ENCODE results near the gene AZI2. TPM values are rescaled to one million over a fixed set of nuclear protein-coding genes. Genes with fewer than 3 reads are reported as not detected.

The AZI2 gene, protein sequence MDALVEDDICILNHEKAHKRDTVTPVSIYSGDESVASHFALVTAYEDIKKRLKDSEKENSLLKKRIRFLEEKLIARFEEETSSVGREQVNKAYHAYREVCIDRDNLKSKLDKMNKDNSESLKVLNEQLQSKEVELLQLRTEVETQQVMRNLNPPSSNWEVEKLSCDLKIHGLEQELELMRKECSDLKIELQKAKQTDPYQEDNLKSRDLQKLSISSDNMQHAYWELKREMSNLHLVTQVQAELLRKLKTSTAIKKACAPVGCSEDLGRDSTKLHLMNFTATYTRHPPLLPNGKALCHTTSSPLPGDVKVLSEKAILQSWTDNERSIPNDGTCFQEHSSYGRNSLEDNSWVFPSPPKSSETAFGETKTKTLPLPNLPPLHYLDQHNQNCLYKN
- total RNA-seq (10 to 100 TPM; 27.4 to 31.5 TPM), total RNA-seq (23.3 to 85.1 (median 42.8) reads per million in 172 experiments)
- 33.2 TPM for polyA plus RNA-seq (2013, experiment 1 of 2)
- polyA plus RNA-seq (2013, experiment 2 of 2): 41.0 TPM

DNA sequence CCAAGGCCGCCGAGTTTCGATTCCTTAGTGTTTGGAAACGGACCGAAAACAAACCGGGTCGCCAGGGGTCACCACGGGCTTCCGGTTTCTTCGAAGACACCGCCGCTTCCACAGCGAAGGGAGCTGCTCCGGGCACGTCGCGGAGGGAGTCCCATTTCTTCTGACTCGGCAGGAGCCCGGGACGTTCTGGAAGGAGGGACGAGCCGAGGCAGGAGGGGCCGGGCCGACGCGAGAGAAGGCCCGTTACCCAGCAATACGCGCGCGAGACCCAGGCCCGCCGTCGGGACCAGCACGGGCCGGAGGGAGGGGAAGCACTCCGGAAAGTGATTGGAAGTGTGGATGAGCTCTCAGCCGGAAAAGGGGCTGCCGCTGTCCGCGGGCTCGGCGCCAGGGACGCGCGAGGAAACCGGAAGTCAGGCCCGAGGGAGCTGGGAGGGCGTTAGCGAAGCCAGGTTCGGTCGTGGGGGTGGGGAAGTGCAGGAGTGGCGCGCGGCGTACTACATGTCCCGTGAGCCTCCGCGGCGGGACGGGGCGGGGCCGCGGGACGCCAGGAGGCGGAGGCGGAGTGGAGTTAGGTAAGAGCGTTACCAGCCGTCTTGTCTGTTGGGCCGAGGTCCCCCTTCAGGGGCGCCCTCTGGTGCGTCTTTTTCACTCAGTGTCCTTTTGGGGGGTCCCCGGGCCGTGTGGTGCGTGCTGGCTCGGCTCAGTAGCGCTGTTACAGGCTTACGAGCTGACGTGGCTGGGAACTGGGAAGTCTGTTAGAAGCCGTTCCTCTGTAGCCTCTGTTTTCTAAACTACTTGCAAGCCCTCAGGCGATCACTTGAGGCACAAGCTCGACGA lies at the start of gene AZI2, which contains the start of gene ZCWPW2:
Gene AZI2, minus strand, starts transcription at position 196 of the 840 bp plus-strand sequence. CDS start 8,207 bp downstream, outside the sequence.
Gene ZCWPW2, plus strand, starts transcription at position 93 of the 840 bp plus-strand sequence. CDS start 64,348 bp downstream, outside the sequence.
- peaks cover 2% of the 10 kb centered on the region for H3K9me3 Mint-ChIP-seq
- H3K36me3 ChIP-seq (ENCODE audit: insufficient read depth, low read length): peaks cover 2% of the 10 kb centered on the region
- ChIA-PET POLR2A (interaction anchor here (0.6 to 2.8 kb wide), 19 partner anchors 8 to 867 kb away, joined by 3 to 28 read pairs (median 4); partner anchors contain the start of genes CMC1 and SLC4A7), CTCF (interaction anchor here (0.8 to 2.1 kb wide), 14 partner anchors 10 to 979 kb away, joined by 3 to 7 read pairs (median 3); partner anchors contain the start of genes CMC1 and NEK10)
- peak within 1 kb of the TSS; percentile 96 for H3K4me3 ChIP-seq (ENCODE audit: low read length)
- H3K4me3 Mint-ChIP-seq: peak within 1 kb of the TSS; percentile 100
- peaks cover 51% of the 10 kb centered on the region for H3K36me3 Mint-ChIP-seq (ENCODE audit: low read depth)
- no peaks in the 10 kb centered on the region for H3K27me3 Mint-ChIP-seq
- ATAC-seq (ENCODE audit: poor library complexity) (peak; percentile 87), DNase-seq (peak; percentile 85 to 96 (median 90))
- H3K4me1 Mint-ChIP-seq (ENCODE audit: low read depth): peaks cover 55% of the 10 kb centered on the region
- peaks cover 5 to 7% of the 10 kb centered on the region in 2 experiments for H3K9me3 ChIP-seq (ENCODE audit: control insufficient read depth in 1 of 2, insufficient read depth in 1 of 2, low read length in 2 of 2)
- intact Hi-C loops (cut with DNase I, micrococcal nuclease): loop anchor here (2.0 to 10.0 kb wide), 4 partner anchors 108 to 984 kb away; partner anchors contain the start of genes SLC4A7 (in 2 of the 2), CMC1 (in 1 of the 2) and NEK10 (in 1 of the 2)
- peak within 1 kb of the TSS; percentile 99 for H3K27ac Mint-ChIP-seq
- H3K27ac ChIP-seq (ENCODE audit: low read depth in 1 of 2, low read length in 2 of 2): peak within 1 kb of the TSS; percentile 91 to 99
- H3K4me1 ChIP-seq (ENCODE audit: insufficient read depth, low read length): peaks cover 17% of the 10 kb centered on the region
- TF ChIP-seq, protein P1, sequence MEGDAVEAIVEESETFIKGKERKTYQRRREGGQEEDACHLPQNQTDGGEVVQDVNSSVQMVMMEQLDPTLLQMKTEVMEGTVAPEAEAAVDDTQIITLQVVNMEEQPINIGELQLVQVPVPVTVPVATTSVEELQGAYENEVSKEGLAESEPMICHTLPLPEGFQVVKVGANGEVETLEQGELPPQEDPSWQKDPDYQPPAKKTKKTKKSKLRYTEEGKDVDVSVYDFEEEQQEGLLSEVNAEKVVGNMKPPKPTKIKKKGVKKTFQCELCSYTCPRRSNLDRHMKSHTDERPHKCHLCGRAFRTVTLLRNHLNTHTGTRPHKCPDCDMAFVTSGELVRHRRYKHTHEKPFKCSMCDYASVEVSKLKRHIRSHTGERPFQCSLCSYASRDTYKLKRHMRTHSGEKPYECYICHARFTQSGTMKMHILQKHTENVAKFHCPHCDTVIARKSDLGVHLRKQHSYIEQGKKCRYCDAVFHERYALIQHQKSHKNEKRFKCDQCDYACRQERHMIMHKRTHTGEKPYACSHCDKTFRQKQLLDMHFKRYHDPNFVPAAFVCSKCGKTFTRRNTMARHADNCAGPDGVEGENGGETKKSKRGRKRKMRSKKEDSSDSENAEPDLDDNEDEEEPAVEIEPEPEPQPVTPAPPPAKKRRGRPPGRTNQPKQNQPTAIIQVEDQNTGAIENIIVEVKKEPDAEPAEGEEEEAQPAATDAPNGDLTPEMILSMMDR (IDR thresholded peaks at IDR 0.05): peak; percentile 18
- no peaks in the 10 kb centered on the region for H3K27me3 ChIP-seq (ENCODE audit: control insufficient read depth in 1 of 2, insufficient read depth in 2 of 2, low read length in 2 of 2)

DNA sequence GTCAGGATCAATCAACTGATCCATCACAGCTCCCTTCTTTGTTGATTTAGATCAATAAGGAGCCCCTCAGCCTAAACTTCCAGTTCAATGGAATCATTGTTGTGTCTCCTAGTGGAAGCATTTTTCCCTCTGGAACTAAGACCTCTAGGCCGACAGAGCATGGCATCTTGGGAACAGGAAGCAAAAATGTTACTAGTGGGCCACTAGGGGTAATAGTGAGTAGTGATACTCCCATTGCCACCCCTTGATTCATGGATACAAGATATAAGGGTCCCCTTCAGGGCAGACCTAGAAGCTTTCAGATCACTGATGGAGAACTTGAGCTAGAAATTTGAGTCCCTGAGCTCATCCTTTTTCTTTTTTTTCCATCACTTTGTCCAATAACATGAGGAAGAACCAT lies 40.4 kb upstream of the AZI2 start:
- intact Hi-C loops (cut with DNase I, micrococcal nuclease): no loop called here
- ChIA-PET POLR2A (no interaction called here), CTCF (no interaction called here)
- Mint-ChIP-seq H3K4me3 (no peak overlapping the region), H3K27ac (no peak overlapping the region), H3K36me3 (ENCODE audit: low read depth) (peaks cover 39% of the 10 kb centered on the region), H3K27me3 (no peaks in the 10 kb centered on the region), H3K4me1 (ENCODE audit: low read depth) (no peaks in the 10 kb centered on the region), H3K9me3 (peaks cover 17% of the 10 kb centered on the region)
- DNase-seq: no peak
- H3K27me3 ChIP-seq (ENCODE audit: control insufficient read depth in 1 of 2, insufficient read depth in 2 of 2, low read length in 2 of 2): no peaks in the 10 kb centered on the region
- H3K36me3 ChIP-seq (ENCODE audit: insufficient read depth, low read length): no peaks in the 10 kb centered on the region
- TF ChIP-seq, protein P1 (IDR thresholded peaks at IDR 0.05): no peak
- ATAC-seq (ENCODE audit: poor library complexity): no peak
- H3K27ac ChIP-seq (ENCODE audit: low read depth in 1 of 2, low read length in 2 of 2): no peak overlapping the region
- H3K9me3 ChIP-seq (ENCODE audit: control insufficient read depth in 1 of 2, insufficient read depth in 1 of 2, low read length in 2 of 2): peaks cover 6 to 15% of the 10 kb centered on the region in 2 experiments
- H3K4me3 ChIP-seq (ENCODE audit: low read length): no peak overlapping the region
- no peaks in the 10 kb centered on the region for H3K4me1 ChIP-seq (ENCODE audit: insufficient read depth, low read length)

DNA sequence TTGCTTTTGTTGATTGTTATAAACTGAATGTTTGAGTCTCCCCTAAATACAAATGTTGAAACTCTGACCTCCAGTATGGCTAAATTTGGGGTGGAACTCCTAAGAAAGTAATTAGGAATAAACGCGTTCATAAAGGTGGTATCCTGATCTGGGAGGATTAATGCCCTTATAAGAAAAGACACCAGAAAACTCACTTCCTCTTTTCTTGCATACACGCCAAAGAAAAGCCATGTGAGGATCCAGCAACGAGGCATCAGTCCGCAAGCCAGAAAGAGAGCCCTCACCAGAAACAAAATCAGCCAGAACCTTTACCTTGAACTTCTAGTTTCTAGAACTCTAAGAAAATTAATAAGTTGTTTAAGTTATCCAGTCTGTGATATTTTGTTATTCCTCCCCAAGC lies 37.4 kb upstream of the AZI2 start:
- POLR2A ChIA-PET: no interaction called here

More for the DNA sequence above, 37.4 kb upstream of the AZI2 start:
- ATAC-seq (ENCODE audit: poor library complexity) (no peak), DNase-seq (no peak)
- no peaks in the 10 kb centered on the region for H3K36me3 ChIP-seq (ENCODE audit: insufficient read depth, low read length)
- no peaks in the 10 kb centered on the region for H3K4me1 Mint-ChIP-seq (ENCODE audit: low read depth)
- peaks cover 7% of the 10 kb centered on the region for H3K9me3 Mint-ChIP-seq
- no peaks in the 10 kb centered on the region for H3K4me1 ChIP-seq (ENCODE audit: insufficient read depth, low read length)
- CTCF ChIA-PET: no interaction called here
- intact Hi-C loops (cut with DNase I, micrococcal nuclease): no loop called here
- no peak overlapping the region for H3K27ac ChIP-seq (ENCODE audit: low read depth in 1 of 2, low read length in 2 of 2)
- H3K27me3 Mint-ChIP-seq: no peaks in the 10 kb centered on the region
- H3K27ac Mint-ChIP-seq: no peak overlapping the region
- H3K36me3 Mint-ChIP-seq (ENCODE audit: low read depth): peaks cover 25% of the 10 kb centered on the region
- H3K9me3 ChIP-seq (ENCODE audit: control insufficient read depth in 1 of 2, insufficient read depth in 1 of 2, low read length in 2 of 2): no peaks in the 10 kb centered on the region
- no peak overlapping the region for H3K4me3 Mint-ChIP-seq
- no peaks in the 10 kb centered on the region for H3K27me3 ChIP-seq (ENCODE audit: control insufficient read depth in 1 of 2, insufficient read depth in 2 of 2, low read length in 2 of 2)
- TF ChIP-seq, protein P1 (IDR thresholded peaks at IDR 0.05): no peak
- H3K4me3 ChIP-seq (ENCODE audit: low read length): no peak overlapping the region

All from CD4-positive, alpha-beta T cell (primary cell).